Measurements from ENCODE around the gene LAMTOR5.

DNA sequence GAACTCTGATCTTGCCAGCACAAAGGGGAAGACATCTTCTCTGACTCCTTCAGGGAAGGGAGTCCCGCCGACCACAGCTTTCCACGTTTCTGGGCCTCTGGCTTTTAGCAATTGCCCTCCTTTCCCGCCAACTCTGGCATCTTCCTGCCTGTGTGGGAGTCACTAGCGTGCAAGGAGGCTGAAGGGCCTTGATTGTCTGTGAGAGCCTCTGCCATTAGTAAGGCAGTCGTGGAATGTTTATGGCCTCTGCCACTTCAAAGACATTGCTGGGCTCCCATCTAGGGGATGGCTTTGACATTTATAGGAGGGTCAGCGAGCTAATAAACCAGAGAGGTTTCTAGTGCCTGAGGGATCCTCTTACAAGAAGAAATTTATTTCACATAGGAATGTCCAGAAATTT lies 29.1 kb upstream of the LAMTOR5 start:
- TF ChIP-seq, protein P1, sequence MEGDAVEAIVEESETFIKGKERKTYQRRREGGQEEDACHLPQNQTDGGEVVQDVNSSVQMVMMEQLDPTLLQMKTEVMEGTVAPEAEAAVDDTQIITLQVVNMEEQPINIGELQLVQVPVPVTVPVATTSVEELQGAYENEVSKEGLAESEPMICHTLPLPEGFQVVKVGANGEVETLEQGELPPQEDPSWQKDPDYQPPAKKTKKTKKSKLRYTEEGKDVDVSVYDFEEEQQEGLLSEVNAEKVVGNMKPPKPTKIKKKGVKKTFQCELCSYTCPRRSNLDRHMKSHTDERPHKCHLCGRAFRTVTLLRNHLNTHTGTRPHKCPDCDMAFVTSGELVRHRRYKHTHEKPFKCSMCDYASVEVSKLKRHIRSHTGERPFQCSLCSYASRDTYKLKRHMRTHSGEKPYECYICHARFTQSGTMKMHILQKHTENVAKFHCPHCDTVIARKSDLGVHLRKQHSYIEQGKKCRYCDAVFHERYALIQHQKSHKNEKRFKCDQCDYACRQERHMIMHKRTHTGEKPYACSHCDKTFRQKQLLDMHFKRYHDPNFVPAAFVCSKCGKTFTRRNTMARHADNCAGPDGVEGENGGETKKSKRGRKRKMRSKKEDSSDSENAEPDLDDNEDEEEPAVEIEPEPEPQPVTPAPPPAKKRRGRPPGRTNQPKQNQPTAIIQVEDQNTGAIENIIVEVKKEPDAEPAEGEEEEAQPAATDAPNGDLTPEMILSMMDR (IDR thresholded peaks at IDR 0.05): no peak
- TF ChIP-seq POLR2AphosphoS5 (IDR thresholded peaks at IDR 0.05) (no peak), POLR2A (IDR thresholded peaks at IDR 0.05) (no peak)

Data from sigmoid colon (tissue), 4 donors.